Measurements from ENCODE around the gene NAA10. TPM values are rescaled to one million over a fixed set of nuclear protein-coding genes. Genes with fewer than 3 reads are reported as not detected.

Gene NAA10
- total RNA-seq, 4 donors from 2014 or later = 58.7 to 89.3 (median 69.7) TPM

DNA sequence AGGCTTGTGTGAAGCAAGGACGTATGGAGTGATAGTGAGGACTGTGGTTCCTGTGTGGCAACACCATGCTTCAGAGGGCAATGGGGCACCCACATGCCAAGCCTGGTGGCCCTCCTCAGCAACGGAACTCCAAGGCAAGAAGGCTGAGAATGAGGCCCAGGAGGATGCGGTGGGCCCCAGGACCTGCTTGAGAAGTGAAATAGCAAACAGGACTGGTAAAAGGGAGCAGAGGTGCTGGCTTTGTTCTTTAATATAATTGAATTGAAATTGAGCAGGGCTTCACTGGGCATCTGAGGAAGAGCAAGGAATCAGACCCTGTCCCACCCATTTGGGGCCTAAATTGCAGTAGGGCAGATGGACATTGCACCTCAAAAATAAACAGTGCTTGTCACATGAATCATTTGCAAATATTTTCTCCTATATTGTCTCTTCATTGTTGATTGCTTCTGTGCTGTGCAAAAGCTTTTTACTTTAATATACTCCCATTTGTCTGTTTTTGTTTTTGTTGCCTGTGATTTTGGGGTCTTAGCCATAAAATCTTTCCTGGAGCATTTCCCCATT is 40.0 kb upstream of the NAA10 start:
- no peaks in the 10 kb centered on the region for H3K36me3 ChIP-seq
- peaks cover 1 to 12% of the 10 kb centered on the region in 2 donors for H3K4me1 ChIP-seq
- 81 to 89% methylated on average over 3 of the region's 3 CpGs for WGBS, 2 donors
- intact Hi-C loops (cut with DNase I) = no loop called here
- H3K27ac ChIP-seq = no peak overlapping the region
- H3K27me3 ChIP-seq = no peaks in the 10 kb centered on the region
- no peak overlapping the region for H3K4me3 ChIP-seq (replicated peaks in 1 of 3)
- no peak for TF ChIP-seq POLR2A (IDR thresholded peaks at IDR 0.05)
- TF ChIP-seq, protein P1, sequence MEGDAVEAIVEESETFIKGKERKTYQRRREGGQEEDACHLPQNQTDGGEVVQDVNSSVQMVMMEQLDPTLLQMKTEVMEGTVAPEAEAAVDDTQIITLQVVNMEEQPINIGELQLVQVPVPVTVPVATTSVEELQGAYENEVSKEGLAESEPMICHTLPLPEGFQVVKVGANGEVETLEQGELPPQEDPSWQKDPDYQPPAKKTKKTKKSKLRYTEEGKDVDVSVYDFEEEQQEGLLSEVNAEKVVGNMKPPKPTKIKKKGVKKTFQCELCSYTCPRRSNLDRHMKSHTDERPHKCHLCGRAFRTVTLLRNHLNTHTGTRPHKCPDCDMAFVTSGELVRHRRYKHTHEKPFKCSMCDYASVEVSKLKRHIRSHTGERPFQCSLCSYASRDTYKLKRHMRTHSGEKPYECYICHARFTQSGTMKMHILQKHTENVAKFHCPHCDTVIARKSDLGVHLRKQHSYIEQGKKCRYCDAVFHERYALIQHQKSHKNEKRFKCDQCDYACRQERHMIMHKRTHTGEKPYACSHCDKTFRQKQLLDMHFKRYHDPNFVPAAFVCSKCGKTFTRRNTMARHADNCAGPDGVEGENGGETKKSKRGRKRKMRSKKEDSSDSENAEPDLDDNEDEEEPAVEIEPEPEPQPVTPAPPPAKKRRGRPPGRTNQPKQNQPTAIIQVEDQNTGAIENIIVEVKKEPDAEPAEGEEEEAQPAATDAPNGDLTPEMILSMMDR (IDR thresholded peaks at IDR 0.05) = no peak
- H3K9me3 ChIP-seq = no peaks in the 10 kb centered on the region
- no peak for DNase-seq

DNA sequence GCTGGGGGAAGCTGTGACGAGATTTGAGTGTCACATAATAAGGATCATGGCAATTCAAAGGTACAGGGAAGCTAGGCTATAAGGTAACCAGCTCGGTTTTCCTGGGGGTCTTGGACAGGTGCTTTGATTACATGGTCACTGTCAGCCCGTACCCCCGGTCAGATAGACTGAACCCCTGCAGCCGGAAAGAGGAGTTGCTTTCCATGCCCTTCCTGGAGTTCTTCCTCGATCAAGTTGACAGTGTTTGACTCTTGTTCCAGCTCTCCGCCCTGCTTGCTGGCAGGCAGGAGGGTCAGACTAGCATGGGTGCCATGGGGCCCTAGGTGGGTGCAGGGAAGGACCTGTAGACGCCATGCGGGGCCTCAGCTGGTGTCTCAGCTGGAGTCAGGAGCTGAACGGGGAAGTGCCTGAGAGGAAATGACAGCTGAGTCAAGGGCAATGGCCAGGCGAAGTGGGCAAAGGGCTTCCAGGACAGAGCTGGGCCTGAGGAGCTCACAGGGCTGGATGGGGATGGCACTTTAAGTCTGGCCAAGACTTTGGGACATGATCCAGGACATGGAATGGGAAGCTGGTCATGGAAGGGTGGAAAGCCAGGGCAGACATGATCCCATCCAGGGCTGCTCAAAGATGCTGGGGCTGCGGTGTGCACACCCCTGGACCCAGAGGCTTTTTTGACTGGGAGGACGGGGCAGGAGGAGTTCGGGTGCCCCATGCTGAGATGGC is 39.3 kb upstream of the NAA10 start:
- Histone ChIP-seq H3K27me3 (no peaks in the 10 kb centered on the region), H3K4me3 (replicated peaks in 1 of 3) (no peak overlapping the region), H3K27ac (no peak overlapping the region), H3K4me1 (peaks cover 7 to 19% of the 10 kb centered on the region in 2 donors), H3K9me3 (no peaks in the 10 kb centered on the region), H3K36me3 (no peaks in the 10 kb centered on the region)
- no peak for DNase-seq
- intact Hi-C loops (cut with DNase I) = no loop called here
- TF ChIP-seq, protein P1 (IDR thresholded peaks at IDR 0.05) = no peak
- no peak for TF ChIP-seq POLR2A (IDR thresholded peaks at IDR 0.05)
- WGBS, 2 donors = 80 to 83% methylated on average over 8 to 11 of the region's 14 CpGs

DNA sequence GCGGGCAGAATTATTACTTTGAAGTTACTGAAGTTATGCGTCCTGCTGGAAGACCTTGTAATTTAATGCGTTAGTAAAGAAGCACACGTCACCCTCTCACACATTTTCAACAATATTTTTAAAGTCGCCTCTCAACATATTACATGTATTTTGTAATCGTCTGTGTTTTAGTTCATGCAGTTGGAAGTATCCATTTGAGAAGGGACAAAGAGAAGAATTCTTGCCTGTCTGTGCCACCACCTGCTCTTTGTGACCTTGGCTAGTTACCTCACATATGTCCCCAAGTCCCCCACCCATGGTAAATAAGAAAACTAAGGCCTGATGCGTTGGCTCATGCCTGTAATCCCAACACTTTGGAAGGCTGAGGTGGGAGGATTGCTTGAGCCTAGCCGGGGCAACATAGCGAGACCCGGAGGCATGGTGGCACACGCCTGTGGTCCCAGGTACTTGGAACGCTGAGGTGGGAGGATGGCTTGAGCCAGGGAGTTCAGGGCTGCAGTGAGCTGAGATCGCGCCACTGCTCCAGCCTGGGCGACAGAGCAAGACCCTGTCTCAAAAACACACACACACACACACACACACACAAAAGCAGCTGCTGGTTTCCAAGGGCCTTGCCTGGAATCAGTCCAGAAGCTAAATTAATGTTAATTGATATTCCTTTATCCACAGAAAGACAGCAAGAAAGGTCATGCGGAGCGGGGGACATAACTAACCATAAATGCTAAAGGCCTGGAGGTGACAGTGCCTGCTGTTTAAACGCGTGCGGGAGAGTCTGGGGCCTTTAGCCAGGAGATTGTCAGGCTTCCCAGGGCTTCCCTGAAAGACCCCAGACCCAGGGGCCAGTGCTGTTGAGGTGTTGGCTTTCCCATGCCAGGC is 38.5 kb upstream of the NAA10 start:
- H3K4me3 ChIP-seq (replicated peaks in 1 of 3) = peak overlapping the region in 2 of 3 donors; percentile 11 to 13
- WGBS, 2 donors = 31 to 38% methylated on average over 13 to 14 of the region's 20 CpGs
- H3K27me3 ChIP-seq = no peaks in the 10 kb centered on the region
- DNase-seq = no peak
- TF ChIP-seq POLR2A (IDR thresholded peaks at IDR 0.05) = no peak
- TF ChIP-seq, protein P1 (IDR thresholded peaks at IDR 0.05) = no peak
- no peaks in the 10 kb centered on the region for H3K9me3 ChIP-seq
- H3K4me1 ChIP-seq = peaks cover 12 to 27% of the 10 kb centered on the region in 2 donors
- peak overlapping the region; percentile 53 to 98 (median 59) for H3K27ac ChIP-seq
- intact Hi-C loops (cut with DNase I) = no loop called here
- H3K36me3 ChIP-seq = no peaks in the 10 kb centered on the region

DNA sequence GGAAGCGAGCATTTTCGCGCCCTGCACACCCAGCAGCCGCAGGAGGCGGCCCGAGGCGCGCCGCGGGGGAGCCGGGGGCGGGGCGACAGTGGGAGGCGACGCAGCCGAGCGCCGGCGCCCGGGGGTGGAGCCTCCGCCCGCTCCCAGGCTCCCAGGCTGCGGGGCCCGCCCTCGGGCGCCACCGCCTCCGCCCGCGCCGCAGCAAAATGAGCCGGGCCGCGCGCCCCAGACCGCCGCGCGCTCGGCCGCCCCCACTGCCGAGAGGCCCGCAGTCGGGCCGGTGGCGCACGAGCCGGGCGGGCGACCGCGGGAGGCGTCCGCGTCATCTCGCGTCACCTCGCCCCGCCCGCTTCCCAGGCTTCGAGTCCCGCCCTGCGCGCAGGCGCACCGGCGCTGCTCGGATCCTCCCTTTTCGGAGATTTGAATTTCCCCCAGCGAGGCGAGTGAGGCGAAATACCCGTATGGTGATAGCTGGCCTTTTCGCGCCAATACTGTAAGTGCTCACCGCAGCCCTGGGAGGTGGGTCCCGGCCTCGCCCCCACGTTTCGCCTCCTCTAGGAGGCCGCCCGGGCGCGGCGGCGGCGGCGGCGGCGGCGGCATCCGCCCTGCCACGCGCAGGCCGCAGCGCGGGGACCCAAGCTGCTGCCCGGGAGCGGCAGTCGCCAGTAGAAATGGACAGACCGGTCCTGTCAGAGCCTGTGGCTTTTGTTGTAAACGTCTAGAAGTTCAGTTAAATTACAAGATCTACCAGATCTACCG is 37.7 kb upstream of the NAA10 start, which contains the start of gene TMEM187:
Gene TMEM187 (plus strand): TSS at position 387 of the 759 bp plus-strand sequence. CDS start 9,309 bp downstream, outside the sequence.
- H3K27ac ChIP-seq = peak within 1 kb of the TSS; percentile 98 to 100 (median 99)
- no peaks in the 10 kb centered on the region for H3K27me3 ChIP-seq
- H3K9me3 ChIP-seq = no peaks in the 10 kb centered on the region
- H3K36me3 ChIP-seq = no peaks in the 10 kb centered on the region
- intact Hi-C loops (cut with DNase I) = no loop called here
- DNase-seq = peak; percentile 81
- peaks cover 18 to 30% of the 10 kb centered on the region in 2 donors for H3K4me1 ChIP-seq
- TF ChIP-seq, protein P1 (IDR thresholded peaks at IDR 0.05) = no peak
- TF ChIP-seq POLR2A (IDR thresholded peaks at IDR 0.05) = peak in 1 of 2 donors; percentile 70
- H3K4me3 ChIP-seq (replicated peaks in 1 of 3) = peak within 1 kb of the TSS; percentile 19 to 92 (median 66)
- 0 to 2% methylated on average over 10 to 17 of the region's 103 CpGs for WGBS, 2 donors

Measured in thyroid gland (tissue), 4 donors.